HepG2 (cell line): ENCODE data around the gene PA2G4. TPM values are rescaled to one million over a fixed set of nuclear protein-coding genes. Genes with fewer than 3 reads are reported as not detected.
A peak's percentile ranks its signal among the peaks of the same experiment; 100 is the strongest.

ENCODE experiments used
- CBFB ChIP-seq: sonication (generic); formaldehyde crosslinking; IDR thresholded peaks from 2 replicates; pipeline ENCODE4 v1.4.0; 2020; ENCODE audit warnings: missing genetic modification reagents
- CHD2 ChIP-seq: IDR thresholded peaks from 2 replicates; pipeline ENCODE4 v1.6.1; 2011; ENCODE audit warnings: low read depth, low read length, improper control_type of control experiment
- DPF2 ChIP-seq: sonication (generic); formaldehyde crosslinking; IDR thresholded peaks from 2 replicates; pipeline ENCODE4 v1.4.0; 2020; ENCODE audit warnings: mild to moderate bottlenecking, low read depth, missing genetic modification reagents, borderline replicate concordance
- DR1 ChIP-seq: sonication (generic); formaldehyde crosslinking; IDR thresholded peaks from 2 replicates; pipeline ENCODE4 v1.8.0; 2021; ENCODE audit warnings: mild to moderate bottlenecking, missing genetic modification reagents, inconsistent platforms
- ELF3 ChIP-seq: IDR thresholded peaks from 2 replicates; pipeline ENCODE4 v1.6.1; 2016; ENCODE audit warnings: missing genetic modification reagents, missing compliant biosample characterization
- FOSL2 ChIP-seq: sonication (generic); formaldehyde crosslinking; IDR thresholded peaks from 2 replicates; pipeline ENCODE4 v1.4.0; 2020; ENCODE audit warnings: missing genetic modification reagents
- HMG20A ChIP-seq: IDR thresholded peaks from 2 replicates; pipeline ENCODE4 v1.6.1; 2016; ENCODE audit warnings: borderline replicate concordance
- HOXA9 ChIP-seq: sonication (generic); formaldehyde crosslinking; IDR thresholded peaks from 2 replicates; pipeline ENCODE4 v1.8.1; 2022; ENCODE audit warnings: missing genetic modification reagents, mild to moderate bottlenecking, moderate library complexity, borderline replicate concordance
- KLF11 ChIP-seq: IDR thresholded peaks from 2 replicates; pipeline ENCODE4 v1.6.1; 2016; ENCODE audit warnings: missing compliant biosample characterization
- MTF1 ChIP-seq: sonication (generic); formaldehyde crosslinking; IDR thresholded peaks from 2 replicates; pipeline ENCODE4 v1.5.0; 2020; ENCODE audit warnings: missing genetic modification reagents
- NCOA5 ChIP-seq: sonication (generic); formaldehyde crosslinking; IDR thresholded peaks from 2 replicates; pipeline ENCODE4 v1.4.0; 2020; ENCODE audit warnings: missing genetic modification reagents
- RBFOX2 ChIP-seq: fragments of 200-400 bp; formaldehyde crosslinking; IDR thresholded peaks from 2 replicates; pipeline ENCODE4 v1.6.1; 2017; ENCODE audit warnings: low read depth, mild to moderate bottlenecking, low read length
- REL ChIP-seq: sonication (generic); formaldehyde crosslinking; conservative IDR thresholded peaks from 2 replicates; pipeline ENCODE4 v1.8.0; 2022; ENCODE audit warnings: mild to moderate bottlenecking, missing genetic modification reagents, moderate library complexity
- SNAPC2 ChIP-seq: sonication (generic); formaldehyde crosslinking; IDR thresholded peaks from 2 replicates; pipeline ENCODE4 v1.8.1; 2022; ENCODE audit warnings: mild to moderate bottlenecking, missing genetic modification reagents
- SNRNP70 ChIP-seq: fragments of 200-400 bp; formaldehyde crosslinking; IDR thresholded peaks from 2 replicates; pipeline ENCODE4 v1.6.1; 2017; ENCODE audit warnings: mild to moderate bottlenecking, low read depth, low read length, moderate library complexity
- SOX5 ChIP-seq: IDR thresholded peaks from 2 replicates; pipeline ENCODE4 v1.6.1; 2016; ENCODE audit warnings: borderline replicate concordance
- TBX2 ChIP-seq: sonication (generic); formaldehyde crosslinking; IDR thresholded peaks from 2 replicates; pipeline ENCODE4 v1.5.0; 2020; ENCODE audit warnings: missing genetic modification reagents, mild to moderate bottlenecking, borderline replicate concordance
- XBP1 ChIP-seq: sonication (generic); formaldehyde crosslinking; IDR thresholded peaks from 2 replicates; pipeline ENCODE4 v1.5.0; 2020; ENCODE audit warnings: missing genetic modification reagents
- ZFX ChIP-seq: sonication (generic); formaldehyde crosslinking; IDR thresholded peaks from 2 replicates; pipeline ENCODE4 v1.4.0; 2020; ENCODE audit warnings: mild to moderate bottlenecking, low read depth, missing genetic modification reagents, moderate library complexity
- ZNF101 ChIP-seq: sonication (generic); formaldehyde crosslinking; IDR thresholded peaks from 2 replicates; pipeline ENCODE4 v1.4.0; 2020; ENCODE audit warnings: mild to moderate bottlenecking, low read depth, missing genetic modification reagents, borderline replicate concordance
- ZNF205 ChIP-seq: IDR thresholded peaks from 2 replicates; pipeline ENCODE4 v1.6.1; 2018; ENCODE audit warnings: missing biosample characterization, missing genetic modification reagents
- ZNF292 ChIP-seq: sonication (generic); formaldehyde crosslinking; IDR thresholded peaks from 2 replicates; pipeline ENCODE4 v1.8.1; 2022; ENCODE audit warnings: mild to moderate bottlenecking, low read depth, missing genetic modification reagents, borderline replicate concordance
- ZNF598 ChIP-seq: sonication (generic); formaldehyde crosslinking; IDR thresholded peaks from 2 replicates; pipeline ENCODE4 v1.5.1; 2020; ENCODE audit warnings: mild to moderate bottlenecking, missing genetic modification reagents, borderline replicate concordance
- ZNF614 ChIP-seq: IDR thresholded peaks from 2 replicates; pipeline ENCODE4 v1.6.1; 2018; ENCODE audit warnings: missing biosample characterization, missing genetic modification reagents, inconsistent platforms, borderline replicate concordance
- ZNF615 ChIP-seq: sonication (generic); formaldehyde crosslinking; IDR thresholded peaks from 2 replicates; pipeline ENCODE4 v1.5.0; 2020; ENCODE audit warnings: mild to moderate bottlenecking, missing genetic modification reagents, borderline replicate concordance
- ZNF788 ChIP-seq: sonication (generic); formaldehyde crosslinking; IDR thresholded peaks from 2 replicates; pipeline ENCODE4 v1.5.0; 2020; ENCODE audit warnings: mild to moderate bottlenecking, missing genetic modification reagents, borderline replicate concordance
- ZSCAN30 ChIP-seq: sonication (generic); formaldehyde crosslinking; IDR thresholded peaks from 2 replicates; pipeline ENCODE4 v1.5.0; 2020; ENCODE audit warnings: mild to moderate bottlenecking, missing genetic modification reagents
- ZZZ3 ChIP-seq: sonication (generic); formaldehyde crosslinking; IDR thresholded peaks from 2 replicates; pipeline ENCODE4 v1.4.0; 2020; ENCODE audit warnings: missing genetic modification reagents, mild to moderate bottlenecking, borderline replicate concordance
- polyA plus RNA-seq, 8 experiments: library from polyadenylated mRNA; depleted of rRNA in 3 of 8; stranded (reverse) in 7 of 8; unstranded in 1 of 8; fragments of >200 nt; fragmentation: Illumina TruSeq in 4 of 8; extraction: Trizol in 4 of 8; gene quantifications; 2 replicates each; pipeline versions ENCODE4 v1.2.1 to v1.2.3, GENCODE V29; 2011 to 2016; ENCODE audit warnings: low read depth in 4 of 8, missing spikeins in 1 of 8, mixed read lengths in 1 of 8; ENCODE audit not compliant: insufficient read depth in 1 of 8
- total RNA-seq, 5 experiments: library from RNA; depleted of rRNA; stranded (reverse); fragments of >200 nt; fragmentation: Illumina TruSeq; extraction: Trizol; gene quantifications; 2 replicates each; pipeline ENCODE4 v1.2.3, GENCODE V29; 2016; ENCODE audit warnings: low read depth in 1 of 5
- TF ChIP-seq, protein P1 (sequence below): sonication (generic); formaldehyde crosslinking; IDR thresholded peaks from 2 replicates; pipeline ENCODE4 v1.4.0; 2020; ENCODE audit warnings: missing genetic modification reagents
- TF ChIP-seq, protein P2 (sequence below): sonication (generic); formaldehyde crosslinking; IDR thresholded peaks from 2 replicates; pipeline ENCODE4 v1.4.0; 2020; ENCODE audit warnings: missing genetic modification reagents

PA2G4 gene
- total and polyA plus RNA-seq, 2 of the 13 experiments (the other 11 are each of a cell fraction or from before 2014, with no cell fraction given) = 147 to 240 TPM

DNA sequence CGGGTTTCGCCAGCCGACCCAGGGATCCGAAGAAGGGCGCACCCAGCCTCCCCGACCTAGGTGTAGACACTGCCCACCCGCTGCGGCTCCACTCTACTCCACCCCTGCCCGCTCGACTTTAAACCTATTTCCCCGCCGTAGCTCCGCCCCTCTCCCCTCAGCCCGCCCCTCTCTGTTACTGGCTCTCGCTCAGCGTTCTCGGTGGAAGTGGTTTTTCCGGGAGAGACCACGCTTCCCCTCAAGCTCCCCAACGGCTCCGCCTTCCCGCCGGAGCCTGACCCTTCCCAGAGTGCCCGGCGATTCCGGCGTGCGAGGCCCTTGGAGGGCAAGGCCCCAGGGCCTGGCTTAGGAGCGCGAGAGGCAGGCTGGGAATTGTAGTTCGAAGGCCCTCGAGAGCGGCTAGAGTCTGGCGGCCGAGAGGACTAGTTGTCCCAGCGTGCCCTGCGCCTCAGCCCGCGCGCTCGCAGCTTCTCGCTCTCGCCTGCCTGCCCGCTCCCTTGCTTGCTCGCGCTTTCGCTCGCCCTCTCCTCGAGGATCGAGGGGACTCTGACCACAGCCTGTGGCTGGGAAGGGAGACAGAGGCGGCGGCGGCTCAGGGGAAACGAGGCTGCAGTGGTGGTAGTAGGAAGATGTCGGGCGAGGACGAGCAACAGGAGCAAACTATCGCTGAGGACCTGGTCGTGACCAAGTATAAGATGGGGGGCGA, at the start of gene PA2G4 (continued):
- TF ChIP-seq ZSCAN30 (no peak; the same call in 1 of the 2 replicates), ZNF205 (CRISPR knock-in tag) (no peak; the same call in none of the 2 replicates), DPF2 (CRISPR knock-in tag) (no peak), MTF1 (no peak; the same call in none of the 2 replicates), ZNF614 (CRISPR knock-in tag) (peak; percentile 51; the same call in 1 of the 2 replicates), CBFB (CRISPR knock-in tag) (peak; percentile 70; the same call in 1 of the 2 replicates), XBP1 (CRISPR knock-in tag) (no peak), ZNF615 (CRISPR knock-in tag) (no peak; the same call in 1 of the 2 replicates), CHD2 (peak; percentile 87), ZFX (peak; percentile 99), NCOA5 (CRISPR knock-in tag) (peak; percentile 73; the same call in 1 of the 2 replicates), SNRNP70 (no peak), DR1 (peak; percentile 97), ZNF292 (CRISPR knock-in tag) (peak; percentile 45; the same call in 1 of the 2 replicates), TBX2 (CRISPR knock-in tag) (peak; percentile 96), ZNF101 (CRISPR knock-in tag) (no peak), RBFOX2 (peak; percentile 97), ZZZ3 (CRISPR knock-in tag) (peak; percentile 81; the same call in 1 of the 2 replicates), SOX5 (CRISPR knock-in tag) (peak; percentile 75; the same call in 1 of the 2 replicates), REL (CRISPR knock-in tag) (peak; percentile 86; the same call in 1 of the 2 replicates), KLF11 (CRISPR knock-in tag) (no peak), ZNF788 (CRISPR knock-in tag) (peak; percentile 99), ELF3 (CRISPR knock-in tag) (peak; percentile 92), HMG20A (CRISPR knock-in tag) (no peak; the same call in 1 of the 2 replicates), FOSL2 (CRISPR knock-in tag) (peak; percentile 19), HOXA9 (CRISPR knock-in tag) (no peak; the same call in none of the 2 replicates), ZNF598 (peak; percentile 82; the same call in 1 of the 2 replicates), SNAPC2 (0 out of 2 replicates have a peak, but pooled peaks have one; percentile 79)
- TF ChIP-seq, protein P1, sequence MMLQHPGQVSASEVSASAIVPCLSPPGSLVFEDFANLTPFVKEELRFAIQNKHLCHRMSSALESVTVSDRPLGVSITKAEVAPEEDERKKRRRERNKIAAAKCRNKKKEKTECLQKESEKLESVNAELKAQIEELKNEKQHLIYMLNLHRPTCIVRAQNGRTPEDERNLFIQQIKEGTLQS (CRISPR knock-in tag) = 0 out of 2 replicates have a peak, but pooled peaks have one; percentile 22
- TF ChIP-seq, protein P2, sequence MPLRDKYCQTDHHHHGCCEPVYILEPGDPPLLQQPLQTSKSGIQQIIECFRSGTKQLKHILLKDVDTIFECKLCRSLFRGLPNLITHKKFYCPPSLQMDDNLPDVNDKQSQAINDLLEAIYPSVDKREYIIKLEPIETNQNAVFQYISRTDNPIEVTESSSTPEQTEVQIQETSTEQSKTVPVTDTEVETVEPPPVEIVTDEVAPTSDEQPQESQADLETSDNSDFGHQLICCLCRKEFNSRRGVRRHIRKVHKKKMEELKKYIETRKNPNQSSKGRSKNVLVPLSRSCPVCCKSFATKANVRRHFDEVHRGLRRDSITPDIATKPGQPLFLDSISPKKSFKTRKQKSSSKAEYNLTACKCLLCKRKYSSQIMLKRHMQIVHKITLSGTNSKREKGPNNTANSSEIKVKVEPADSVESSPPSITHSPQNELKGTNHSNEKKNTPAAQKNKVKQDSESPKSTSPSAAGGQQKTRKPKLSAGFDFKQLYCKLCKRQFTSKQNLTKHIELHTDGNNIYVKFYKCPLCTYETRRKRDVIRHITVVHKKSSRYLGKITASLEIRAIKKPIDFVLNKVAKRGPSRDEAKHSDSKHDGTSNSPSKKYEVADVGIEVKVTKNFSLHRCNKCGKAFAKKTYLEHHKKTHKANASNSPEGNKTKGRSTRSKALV = no peak; the same call in 1 of the 2 replicates
